ENCODE data around the gene VPS26C. TPM values are rescaled to one million over a fixed set of nuclear protein-coding genes. Genes with fewer than 3 reads are reported as not detected.

VPS26C gene
- polyA plus RNA-seq, 5 donors: 33.1 to 43.4 (median 40.2) TPM

DNA sequence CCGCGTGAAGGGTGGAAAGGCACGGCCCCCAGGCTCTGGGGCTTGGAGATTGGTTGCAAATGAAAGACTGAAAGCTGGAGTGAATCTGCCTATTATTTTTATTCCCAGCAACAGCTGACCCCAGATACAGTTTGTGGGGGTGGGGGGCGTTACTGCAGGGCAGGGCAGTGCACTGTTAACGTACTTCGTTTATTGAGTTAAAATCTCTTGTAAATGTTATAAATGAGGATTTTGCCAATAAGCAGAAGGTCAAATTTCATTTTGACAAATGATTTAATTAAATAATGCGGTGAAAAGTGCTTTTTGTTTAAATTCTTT, 1.0 kb upstream of the VPS26C start:
- no peak for DNase-seq

DNA sequence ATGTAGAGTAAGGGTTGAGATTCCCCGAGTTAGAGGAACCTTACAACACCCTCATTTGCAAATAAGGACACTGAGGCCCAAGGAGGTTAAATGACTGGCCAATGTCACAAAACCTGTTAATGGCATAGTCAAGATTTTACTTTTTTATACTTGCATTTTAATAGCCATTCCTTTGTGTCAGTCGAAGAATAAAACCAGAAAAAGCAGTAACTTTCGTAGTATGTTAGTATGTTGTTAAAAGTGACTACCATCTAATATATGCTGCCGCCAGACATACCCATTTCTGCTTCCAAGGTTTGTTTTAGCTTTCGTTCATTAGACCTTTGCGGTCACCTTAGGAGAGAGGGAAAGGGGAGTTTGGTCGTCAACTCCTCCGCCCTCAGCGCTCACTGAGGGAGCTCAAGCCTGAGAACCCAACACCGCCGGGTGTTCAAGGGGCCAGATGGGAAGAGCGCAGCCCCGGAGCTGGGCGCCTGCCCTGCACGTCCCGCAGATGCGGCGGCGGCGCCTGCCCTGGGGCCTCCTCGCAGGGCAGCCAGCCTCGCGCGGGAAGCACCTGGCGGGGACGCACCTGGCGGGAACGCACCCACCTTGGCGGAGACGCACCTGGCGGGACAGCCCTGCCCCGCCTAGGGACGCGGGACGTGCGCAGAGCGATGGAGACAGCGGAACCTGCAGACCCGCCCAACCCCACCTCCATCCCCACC, 466 bp downstream of the VPS26C start:
- DNase-seq: no peak

DNA sequence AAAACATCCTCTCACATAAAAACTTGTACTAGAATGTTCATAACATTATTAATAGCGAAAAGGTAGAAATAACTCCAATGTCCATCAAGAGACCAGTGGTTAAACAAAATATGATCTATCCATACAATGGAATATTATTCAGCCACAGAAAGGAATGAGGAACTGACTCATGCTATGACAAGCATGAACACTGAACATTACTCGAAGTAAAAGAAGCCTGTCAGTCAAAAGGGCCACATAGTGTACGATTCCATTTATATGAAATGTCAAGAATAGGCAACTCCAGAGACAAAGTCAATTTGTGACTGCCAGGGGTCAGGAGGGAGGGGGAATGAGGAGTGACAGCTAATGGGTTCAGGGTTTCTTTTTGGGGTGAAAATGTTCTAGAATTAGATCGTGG, 2.3 kb downstream of the VPS26C start:
- DNase-seq: no peak

DNA sequence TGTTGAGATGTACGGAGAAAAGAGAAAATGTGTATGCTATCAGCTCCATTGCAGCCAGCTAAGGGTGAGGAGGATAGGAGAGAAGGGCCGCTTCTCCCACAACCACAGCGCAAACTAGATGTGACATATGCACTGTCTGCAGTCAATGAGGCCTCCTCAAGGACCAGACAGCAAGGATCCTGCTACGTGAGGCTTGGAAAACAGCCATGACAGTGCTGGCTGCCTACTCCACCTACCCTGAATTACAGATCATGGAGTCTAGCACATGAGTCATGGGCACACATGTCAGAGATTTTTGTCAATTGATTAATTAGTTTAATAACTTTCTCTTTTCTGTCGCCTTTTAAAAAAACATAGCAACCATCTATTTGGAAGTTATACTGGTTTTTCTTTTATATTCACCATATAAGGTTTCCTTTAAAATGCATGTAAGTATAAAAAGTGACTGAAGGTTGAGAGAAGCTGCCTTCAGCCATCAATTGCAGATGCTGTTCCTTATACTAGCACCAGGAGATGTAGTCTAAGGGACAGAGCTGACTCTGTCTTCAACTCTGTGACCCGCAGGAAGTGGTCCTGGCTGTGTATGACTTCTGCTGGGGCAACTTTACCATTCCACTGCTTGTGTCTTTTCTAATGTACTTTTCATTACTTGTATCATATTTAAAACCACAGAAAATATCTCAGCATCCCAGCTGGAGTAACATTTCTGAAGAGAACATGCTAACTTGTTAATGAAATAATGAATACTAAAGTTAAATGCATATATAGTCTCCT, 3.1 kb downstream of the VPS26C start:
- no peak for DNase-seq

DNA sequence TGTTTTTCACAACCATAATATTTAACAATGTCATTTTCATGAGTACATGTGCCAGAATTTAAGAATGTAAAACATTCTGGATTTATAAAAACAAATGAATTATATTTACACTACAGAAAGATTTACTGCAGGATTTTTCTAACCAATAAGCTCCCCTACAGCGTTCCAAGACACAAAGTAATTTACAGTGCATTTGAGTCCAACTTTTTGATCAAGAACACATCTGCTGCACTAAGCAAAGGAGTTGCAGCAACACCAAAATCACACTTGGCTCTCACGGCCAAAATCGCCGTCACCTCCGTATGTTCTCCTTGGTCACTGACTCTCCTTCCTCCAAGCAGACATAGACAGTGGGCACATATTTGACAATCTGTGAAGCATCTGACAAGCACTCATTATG, 7.7 kb downstream of the VPS26C start:
- DNase-seq: no peak

DNA sequence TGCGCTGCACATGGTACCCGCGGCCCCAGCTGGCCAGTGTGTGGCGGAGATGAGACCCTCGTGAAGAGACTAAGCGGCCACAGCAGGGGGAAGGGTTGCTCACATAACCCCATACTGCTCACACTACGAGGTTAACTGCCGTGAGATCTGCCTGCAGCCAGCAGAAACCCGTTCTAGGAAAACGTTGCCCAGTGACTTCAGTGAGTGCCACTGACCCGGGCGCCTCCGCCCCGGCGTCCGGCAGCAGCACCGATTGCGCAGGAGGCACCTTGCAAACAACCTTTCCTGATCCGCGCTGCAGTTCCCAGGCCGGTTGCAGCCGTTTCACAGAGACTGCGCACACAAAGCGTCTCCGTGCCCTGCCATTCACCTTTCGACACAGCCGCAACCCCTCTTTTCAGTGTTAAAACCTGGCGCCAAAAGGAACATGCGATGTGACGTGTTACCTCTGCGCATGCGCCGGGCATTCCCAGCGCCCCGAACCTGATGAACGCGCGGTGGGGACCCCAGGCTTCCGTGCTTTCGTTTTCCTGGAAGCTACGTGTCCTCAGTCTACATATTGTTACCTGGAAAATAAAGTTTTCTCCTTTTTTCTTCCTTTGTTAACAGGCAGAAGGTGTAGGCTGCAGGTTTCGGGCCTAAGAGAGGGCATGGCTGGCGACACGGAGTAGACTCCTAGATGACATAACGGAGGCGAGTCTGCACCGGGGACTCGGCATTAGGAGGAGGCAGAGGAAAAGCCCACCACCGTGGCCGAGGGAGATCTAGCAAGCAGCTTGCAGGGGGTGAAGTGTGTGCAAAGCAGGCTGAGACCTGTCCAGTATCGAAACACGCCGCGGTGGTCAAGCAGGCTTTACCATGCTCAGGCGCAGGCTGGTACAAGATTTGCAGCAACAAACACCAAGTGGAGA, 8.9 kb downstream of the VPS26C start:
- DNase-seq: peak; percentile 53 to 64

DNA sequence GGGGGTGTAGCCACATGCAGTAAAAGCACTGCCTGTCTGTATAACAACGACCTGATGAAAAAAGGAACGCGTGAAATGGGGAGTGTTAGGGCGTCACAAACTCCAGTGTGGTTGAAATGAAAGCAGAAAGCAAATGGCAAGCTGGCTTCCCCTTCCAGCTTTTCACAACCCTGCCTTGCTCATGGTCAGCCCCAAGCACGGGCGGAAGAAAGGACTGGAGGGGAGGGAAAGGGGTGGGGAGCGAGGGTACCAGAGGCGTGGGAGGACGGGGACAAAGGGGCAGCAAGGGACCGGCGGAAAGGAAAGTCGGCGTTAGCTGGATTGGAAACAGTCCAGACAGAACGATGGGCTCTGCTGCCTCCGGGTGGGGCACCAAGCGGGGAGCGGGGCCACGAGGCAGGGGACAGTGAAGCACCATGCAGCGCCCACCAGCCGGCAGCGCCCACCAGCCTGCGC, 9.6 kb downstream of the VPS26C start:
- peak in 1 of 2 donors; percentile 35 for DNase-seq

DNA sequence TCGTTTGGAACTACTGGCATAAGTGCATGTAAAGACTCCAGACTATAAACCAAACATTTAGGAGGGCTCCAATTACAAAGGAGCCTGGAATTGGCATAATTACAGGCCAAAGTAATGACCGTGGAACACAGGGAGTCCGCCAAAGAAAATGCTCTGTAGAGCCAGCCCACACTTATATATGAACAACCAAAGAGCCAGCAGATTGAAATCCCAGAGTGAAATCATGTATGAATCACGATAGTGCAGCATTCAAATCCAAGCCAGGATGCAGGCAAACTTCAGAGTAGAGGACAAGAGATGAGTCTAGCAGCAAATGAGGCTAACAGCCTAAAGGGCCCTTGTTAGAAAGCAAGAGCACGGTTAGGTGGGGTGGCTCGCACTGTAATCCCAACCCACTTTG, 13.1 kb downstream of the VPS26C start:
- no peak for DNase-seq

DNA sequence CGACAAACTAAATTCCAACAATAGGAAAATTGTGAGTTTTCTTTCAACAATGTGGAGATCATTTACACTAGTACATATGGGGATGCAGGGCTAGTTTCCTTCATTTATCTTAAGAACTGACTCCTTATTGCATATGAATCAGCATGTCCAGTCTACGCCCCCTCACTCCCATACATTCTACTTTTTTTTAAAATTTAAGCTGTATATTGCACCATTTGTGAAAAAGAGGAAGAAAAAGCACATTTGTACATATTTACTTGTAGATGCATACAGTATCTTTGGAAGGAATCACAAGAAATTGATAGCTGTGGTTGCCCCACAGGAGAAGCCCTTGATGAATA, 15.9 kb downstream of the VPS26C start:
- no peak for DNase-seq

DNA sequence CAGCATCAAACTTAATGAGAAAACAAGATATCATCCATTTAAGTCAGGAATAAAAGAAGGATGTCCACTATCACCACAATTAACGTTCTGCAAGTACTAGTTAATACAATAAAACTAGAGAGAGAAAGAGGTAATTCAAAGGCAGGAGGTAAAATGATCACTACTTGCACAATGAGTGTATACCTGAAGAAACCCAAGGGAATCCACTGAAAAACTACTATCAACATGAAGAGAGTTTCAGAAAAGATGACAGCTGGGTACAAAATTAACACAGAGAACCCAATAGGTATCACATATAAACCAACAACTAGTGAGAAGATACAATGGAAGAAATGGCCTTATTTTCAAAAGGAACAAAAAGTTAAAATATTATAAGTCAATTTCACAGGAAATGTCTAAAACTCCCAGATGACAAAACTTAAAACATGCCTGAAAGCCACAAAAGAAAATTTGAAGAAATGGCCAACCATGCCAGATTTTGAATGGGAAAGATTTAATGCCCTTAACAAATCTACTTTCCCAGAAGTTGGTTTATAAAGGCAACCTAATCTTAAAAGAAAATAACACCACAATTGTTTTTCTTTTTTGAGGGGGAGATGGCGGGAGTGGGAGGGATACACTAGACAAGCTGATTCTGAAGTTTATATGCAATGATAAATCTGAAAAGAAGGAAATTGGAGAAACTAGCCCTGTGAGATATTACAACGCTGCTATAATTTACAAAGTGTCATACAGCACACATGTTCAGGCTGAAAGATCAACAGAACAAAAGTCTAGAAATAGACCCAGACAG, 17.8 kb downstream of the VPS26C start:
- DNase-seq: no peak

DNA sequence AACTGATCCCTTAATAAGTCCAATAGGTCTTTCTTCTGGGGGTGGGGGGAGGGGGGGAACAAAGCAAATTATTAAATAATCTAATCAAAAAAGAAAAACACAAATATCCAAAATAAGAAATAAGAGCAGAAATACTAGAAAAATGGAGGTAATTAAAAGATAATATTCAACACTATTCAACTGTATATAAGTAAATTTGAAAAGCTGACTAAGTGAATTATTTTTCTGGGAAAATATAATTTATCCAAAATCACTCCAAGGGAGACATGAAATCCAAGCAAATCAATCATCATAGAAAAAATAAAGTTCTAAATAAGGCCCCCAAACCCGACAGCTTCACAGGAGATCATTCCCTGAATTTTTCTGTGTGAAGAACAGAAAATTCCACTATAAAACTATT, 18.8 kb downstream of the VPS26C start:
- no peak for DNase-seq

DNA sequence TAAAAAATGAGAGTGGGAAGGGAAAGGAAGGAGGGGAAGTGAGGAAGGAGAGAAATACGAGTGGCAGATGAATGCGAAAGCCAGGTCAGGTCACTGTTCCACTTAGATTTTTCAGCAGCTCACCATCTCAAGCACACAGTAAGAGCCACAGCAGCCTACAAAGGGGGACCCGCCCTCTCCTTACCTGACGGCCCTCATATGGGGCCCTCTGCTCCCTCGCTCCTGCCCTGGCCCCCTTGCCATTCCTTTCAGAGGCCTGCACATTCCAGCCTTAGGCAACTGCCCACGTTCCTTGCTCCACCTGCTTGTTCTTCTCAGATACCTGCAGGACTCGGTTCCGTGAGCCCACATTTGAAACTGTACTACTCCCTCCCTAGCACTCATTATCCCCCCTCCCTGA, 22.0 kb downstream of the VPS26C start:
- DNase-seq: no peak

DNA sequence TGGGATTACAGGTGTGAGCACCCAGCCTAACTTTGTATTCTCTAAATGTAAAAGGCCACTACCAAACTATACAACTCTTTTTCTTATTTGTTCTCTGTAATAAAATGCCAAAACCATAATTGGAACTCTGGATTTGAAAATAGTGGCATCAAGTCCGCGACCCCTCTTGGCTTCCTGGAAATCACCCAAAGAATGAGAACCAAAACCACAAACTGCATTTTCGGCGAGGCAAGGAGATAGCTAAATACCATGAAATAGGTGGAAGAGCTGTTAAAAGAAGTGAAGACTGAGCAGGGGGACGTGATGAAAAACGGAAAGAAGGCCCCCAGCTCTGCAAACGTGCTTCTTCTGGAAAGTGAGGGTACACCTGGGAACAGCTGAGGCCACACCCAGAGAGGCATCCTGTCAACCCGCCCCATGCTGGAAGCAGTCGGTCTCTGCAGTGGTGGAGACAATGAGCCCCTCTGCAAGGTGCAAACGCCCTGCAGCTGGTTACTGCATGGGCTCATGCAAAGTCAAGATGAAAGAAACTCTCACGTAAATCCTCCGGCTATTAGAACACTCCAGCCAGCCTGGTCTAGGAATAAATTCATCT, 22.5 kb downstream of the VPS26C start:
- DNase-seq: no peak

DNA sequence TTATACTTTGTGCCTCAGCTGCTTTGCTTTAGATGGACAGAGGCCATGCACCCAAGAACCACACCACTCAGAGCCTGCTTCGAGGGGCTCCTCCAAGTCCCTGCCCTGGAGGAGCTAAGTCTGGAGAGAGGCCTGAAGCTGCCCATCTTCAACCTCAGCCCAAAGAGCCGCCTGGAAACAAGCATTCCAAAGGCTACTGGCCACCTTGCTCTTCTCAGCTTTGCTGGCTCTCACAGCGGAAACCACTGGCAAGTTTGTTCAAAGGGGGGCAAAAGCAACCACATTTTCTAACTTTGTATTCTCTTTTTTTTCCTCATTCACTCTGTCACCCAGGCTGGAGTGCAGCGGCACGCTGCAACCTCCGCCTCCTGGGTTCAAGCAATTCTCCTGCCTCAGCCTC, 23.2 kb downstream of the VPS26C start:
- DNase-seq: no peak

DNA sequence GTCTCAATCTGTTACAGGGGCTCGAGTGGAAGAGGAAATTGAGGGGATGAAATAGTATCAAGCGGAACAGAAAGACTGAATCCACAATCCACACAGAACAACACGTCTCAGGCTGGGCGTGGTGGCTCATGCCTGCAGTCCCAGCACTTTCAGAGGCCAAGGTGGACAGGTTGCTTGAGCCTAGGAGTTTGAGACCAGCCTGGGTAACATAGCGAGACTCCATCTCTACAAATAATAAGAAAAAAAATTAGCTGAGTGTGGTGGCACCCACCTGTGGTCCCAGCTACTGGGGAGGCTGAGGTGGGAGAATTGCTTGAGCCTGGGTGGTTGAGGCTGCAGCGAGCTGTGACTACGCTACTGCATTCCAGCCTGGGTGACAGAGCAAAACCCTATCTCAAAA, 25.7 kb downstream of the VPS26C start:
- no peak for DNase-seq

DNA sequence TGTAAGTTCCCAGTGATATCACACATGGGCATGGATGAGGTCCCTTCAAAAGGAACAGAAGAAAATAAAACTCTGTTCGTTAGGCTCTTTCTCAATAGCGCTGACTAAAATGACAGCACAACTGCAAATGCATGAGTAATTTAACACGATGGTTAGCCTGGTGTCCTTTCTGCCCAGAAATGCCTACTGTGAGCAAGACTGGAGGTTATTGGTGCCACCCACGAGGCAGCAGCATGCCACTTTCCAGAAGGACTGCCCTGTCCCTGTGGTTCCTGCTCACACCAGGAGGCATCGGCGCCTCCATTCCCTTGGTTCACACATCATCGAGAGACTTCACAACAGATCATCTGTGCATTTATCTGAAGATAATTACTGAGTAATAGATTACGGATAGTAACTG, 26.2 kb downstream of the VPS26C start:
- no peak for DNase-seq

DNA sequence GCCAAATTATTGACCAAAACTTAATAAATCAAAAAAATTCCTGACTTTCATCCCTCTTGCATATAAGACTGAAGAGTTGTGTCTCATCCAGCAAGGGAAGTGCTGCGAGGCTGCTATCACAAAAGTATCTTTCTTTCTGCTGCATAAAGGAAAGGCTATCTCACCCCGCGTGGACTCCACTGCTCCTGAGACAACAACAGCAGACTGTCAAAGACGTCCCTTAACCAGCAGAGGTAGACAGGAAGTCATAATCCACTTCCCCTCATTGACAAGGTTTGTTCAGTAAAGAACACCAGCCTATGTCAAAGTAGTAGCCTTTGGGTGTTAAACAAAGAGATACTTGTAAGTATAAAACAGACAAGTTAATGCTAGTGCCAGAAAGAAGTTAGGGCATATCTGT, 29.4 kb downstream of the VPS26C start:
- no peak for DNase-seq

DNA sequence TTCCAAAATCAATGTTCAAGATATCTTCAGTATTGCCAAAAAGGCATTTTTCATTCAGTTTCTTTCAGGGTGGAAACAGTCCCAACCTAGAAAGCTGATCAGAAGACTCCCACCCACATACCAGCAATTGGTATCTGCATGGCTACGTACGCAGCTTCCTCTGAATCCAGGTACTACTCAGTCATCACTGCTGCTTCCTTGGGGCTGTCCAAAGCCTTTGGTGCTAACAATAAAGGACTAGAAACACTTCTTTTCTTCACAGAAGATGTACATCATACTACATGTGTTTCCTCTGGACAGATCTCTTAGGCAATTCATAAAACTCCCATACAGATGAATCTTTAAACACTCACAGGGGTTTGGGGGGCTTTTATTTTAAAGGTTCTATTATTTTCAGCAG, 29.8 kb downstream of the VPS26C start:
- DNase-seq: no peak

DNA sequence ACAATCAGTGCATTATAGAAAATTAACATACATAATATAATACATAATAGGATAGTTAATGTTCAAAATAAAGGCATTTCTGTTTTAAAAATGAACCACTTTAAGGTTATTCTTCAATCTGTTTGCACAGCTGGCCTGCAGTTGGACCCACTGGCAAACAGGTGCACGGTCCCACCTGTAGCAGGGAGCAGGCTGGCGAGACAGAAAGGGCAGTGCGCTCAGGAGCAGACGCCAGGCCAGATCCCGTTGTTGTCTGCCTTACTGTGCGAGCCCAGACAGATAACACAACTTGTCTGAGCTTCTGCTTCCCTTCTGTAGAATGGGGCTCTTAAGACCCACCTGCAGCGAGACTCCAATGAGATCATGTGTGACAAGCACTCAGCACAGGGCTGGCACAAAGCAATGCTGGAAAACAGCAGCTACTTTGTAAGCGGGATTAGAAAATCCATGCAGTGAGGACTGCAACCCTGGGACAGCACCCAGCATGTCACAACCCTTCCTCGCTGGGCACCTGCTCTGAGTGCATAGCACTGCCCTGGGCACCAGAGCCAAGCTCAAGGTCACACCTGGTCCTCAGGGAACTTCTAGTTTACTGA, 33.5 kb downstream of the VPS26C start:
- DNase-seq: no peak

DNA sequence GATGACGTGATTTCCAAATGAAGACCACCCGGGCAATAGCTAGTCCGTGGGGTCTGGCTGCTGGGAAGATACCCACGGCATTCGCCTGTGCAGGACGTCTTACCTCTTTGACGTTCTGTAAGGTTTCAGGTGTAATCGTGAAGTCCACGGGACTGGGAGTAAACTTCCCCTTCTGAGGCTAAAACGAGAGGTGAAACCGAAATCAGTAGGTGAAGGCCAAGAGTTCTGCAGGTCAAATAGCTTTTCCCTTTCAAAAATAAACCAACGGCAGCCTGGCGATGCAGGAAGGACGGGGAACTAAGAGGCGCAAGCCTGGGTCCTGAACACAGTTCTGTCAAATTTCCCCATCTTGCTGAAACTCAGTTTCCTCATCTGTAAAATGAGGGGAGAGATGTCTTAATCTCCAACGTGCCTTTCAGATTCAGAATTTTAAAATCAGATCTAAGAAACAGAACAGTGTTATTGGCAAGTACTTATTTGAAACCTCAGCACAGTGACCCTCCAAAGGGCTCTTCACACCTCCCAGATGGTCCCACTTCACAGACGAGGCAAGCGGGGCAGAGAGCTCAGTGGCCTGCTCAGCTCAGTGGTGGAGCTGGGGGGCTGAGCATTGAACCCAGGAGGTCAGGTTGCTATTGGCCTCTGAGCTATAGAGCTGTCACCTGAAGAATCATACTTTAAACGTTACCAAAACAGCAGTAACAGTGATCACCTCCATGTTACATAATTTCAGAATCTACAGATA, 34.7 kb downstream of the VPS26C start:
- no peak for DNase-seq
